NT2/D1 (cell line): ENCODE measurements around the gene WBP1.

Experiments used
- DNase-seq: peaks from one replicate; pipeline ENCODE4 v3.0.0-alpha.2; 2011; ENCODE audit warnings: low read depth, low spot score
- H3K27me3 ChIP-seq: 2 replicates; pipeline ENCODE4 v1.6.0; 2011; ENCODE audit warnings: mild to moderate bottlenecking; ENCODE audit not compliant: insufficient read length, insufficient read depth
- H3K36me3 ChIP-seq: 2 replicates; pipeline ENCODE4 v1.6.1; 2011; ENCODE audit warnings: mild to moderate bottlenecking, low read length, mixed read lengths; ENCODE audit not compliant: insufficient read depth, insufficient read length
- H3K4me1 ChIP-seq: 2 replicates; pipeline ENCODE4 v1.5.1; 2011; ENCODE audit not compliant: insufficient read depth, insufficient read length
- H3K4me3 ChIP-seq: 2 replicates; pipeline ENCODE4 v1.5.1; 2011; ENCODE audit warnings: low read depth; ENCODE audit not compliant: insufficient read length
- H3K9ac ChIP-seq: 2 replicates; pipeline ENCODE4 v1.6.0; 2011; ENCODE audit warnings: low read depth; ENCODE audit not compliant: insufficient read length
- H3K9me3 ChIP-seq: 2 replicates; pipeline ENCODE4 v1.5.1; 2011; ENCODE audit warnings: mild to moderate bottlenecking, low read length; ENCODE audit not compliant: insufficient read depth
- SUZ12 ChIP-seq: IDR thresholded peaks from 2 replicates; pipeline ENCODE4 v1.6.1; 2011; ENCODE audit not compliant: insufficient read length, insufficient read depth; ENCODE audit errors: extremely low read depth
- YY1 ChIP-seq: IDR thresholded peaks from 2 replicates; pipeline ENCODE4 v1.6.1; 2011; ENCODE audit not compliant: insufficient read length, insufficient read depth
- ZNF274 ChIP-seq: IDR thresholded peaks from 2 replicates; pipeline ENCODE4 v1.6.1; 2011; ENCODE audit warnings: mild to moderate bottlenecking, low read depth, low read length

WBP1 gene

GRCh38 chr2:74424139-74424992 lies 33.9 kb upstream of the WBP1 start:
- H3K36me3 ChIP-seq: peaks cover 48% of the 10 kb centered on the region
- H3K27me3 ChIP-seq: peaks cover 17% of the 10 kb centered on the region
- no peak for DNase-seq
- no peaks in the 10 kb centered on the region for H3K9me3 ChIP-seq
- peaks cover 2% of the 10 kb centered on the region for H3K4me1 ChIP-seq
- H3K4me3 ChIP-seq: no peak overlapping the region
- H3K9ac ChIP-seq: no peak overlapping the region
- no peak for TF ChIP-seq ZNF274
- no peak for TF ChIP-seq YY1
- TF ChIP-seq SUZ12: no peak

- TF ChIP-seq SUZ12 (no peak), ZNF274 (no peak), YY1 (no peak)
- H3K36me3 ChIP-seq: peaks cover 54% of the 10 kb centered on the region
- DNase-seq: no peak
- H3K27me3 ChIP-seq: peaks cover 14% of the 10 kb centered on the region
- no peak overlapping the region for H3K9ac ChIP-seq
- no peaks in the 10 kb centered on the region for H3K9me3 ChIP-seq
- H3K4me3 ChIP-seq: no peak overlapping the region
- peaks cover 4% of the 10 kb centered on the region for H3K4me1 ChIP-seq
Measured at GRCh38 chr2:74424995-74425406, 33.2 kb upstream of the WBP1 start.

- DNase-seq: no peak
- Histone ChIP-seq H3K4me3 (no peak overlapping the region), H3K27me3 (peaks cover 9% of the 10 kb centered on the region), H3K36me3 (peaks cover 60% of the 10 kb centered on the region), H3K9ac (no peak overlapping the region), H3K9me3 (no peaks in the 10 kb centered on the region), H3K4me1 (peaks cover 4% of the 10 kb centered on the region)
- TF ChIP-seq YY1 (no peak), SUZ12 (no peak), ZNF274 (no peak)
Measured at GRCh38 chr2:74425523-74425922, 32.7 kb upstream of the WBP1 start.

- no peak overlapping the region for H3K9ac ChIP-seq
- DNase-seq: no peak
- no peak overlapping the region for H3K4me3 ChIP-seq
- H3K9me3 ChIP-seq: no peaks in the 10 kb centered on the region
- TF ChIP-seq SUZ12 (no peak), ZNF274 (no peak), YY1 (no peak)
- peaks cover 66% of the 10 kb centered on the region for H3K36me3 ChIP-seq
- peaks cover 4% of the 10 kb centered on the region for H3K4me1 ChIP-seq
- peaks cover 1% of the 10 kb centered on the region for H3K27me3 ChIP-seq
Measured at GRCh38 chr2:74426181-74426758, 32.0 kb upstream of the WBP1 start.

GRCh38 chr2:74427551-74427950 lies 30.7 kb upstream of the WBP1 start:
- H3K4me1 ChIP-seq: peaks cover 2% of the 10 kb centered on the region
- H3K27me3 ChIP-seq: no peaks in the 10 kb centered on the region
- H3K4me3 ChIP-seq: no peak overlapping the region
- no peaks in the 10 kb centered on the region for H3K9me3 ChIP-seq
- H3K36me3 ChIP-seq: peaks cover 78% of the 10 kb centered on the region
- no peak for TF ChIP-seq ZNF274
- no peak for DNase-seq
- H3K9ac ChIP-seq: no peak overlapping the region

- no peak for DNase-seq
- TF ChIP-seq YY1 (no peak), SUZ12 (no peak), ZNF274 (no peak)
- Histone ChIP-seq H3K9ac (no peak overlapping the region), H3K4me1 (peaks cover 2% of the 10 kb centered on the region), H3K36me3 (peaks cover 80% of the 10 kb centered on the region), H3K27me3 (no peaks in the 10 kb centered on the region), H3K4me3 (no peak overlapping the region), H3K9me3 (no peaks in the 10 kb centered on the region)
Measured at GRCh38 chr2:74428675-74429074, 29.6 kb upstream of the WBP1 start.
